Neural progenitor cell (in vitro differentiated cells): ENCODE measurements around the gene NXT1. TPM values are rescaled to one million over a fixed set of nuclear protein-coding genes. Genes with fewer than 3 reads are reported as not detected.

ENCODE experiments used
- DNase-seq: peaks from one replicate; pipeline ENCODE4 v3.0.0-alpha.2; 2016; ENCODE audit warnings: low spot score
- H2AFZ ChIP-seq: fragments of 200-600 bp; sonication (generic); replicated peaks from 2 replicates; pipeline ENCODE4 v1.6.1; 2016; ENCODE audit warnings: antibody characterized with exemption
- H3F3A ChIP-seq: fragments of 200-600 bp; sonication (generic); 2 replicates; pipeline ENCODE4 v1.6.1; 2016; ENCODE audit warnings: antibody characterized with exemption, low read depth
- H3K27ac ChIP-seq: fragments of 200-600 bp; sonication (generic); 2 replicates; pipeline ENCODE4 v1.5.1; 2016; ENCODE audit warnings: mild to moderate bottlenecking
- H3K27me3 ChIP-seq: fragments of 200-600 bp; sonication (generic); 2 replicates; pipeline ENCODE4 v1.6.1; 2016; ENCODE audit warnings: mild to moderate bottlenecking, moderate library complexity
- H3K36me3 ChIP-seq: fragments of 200-600 bp; sonication (generic); 2 replicates; pipeline ENCODE4 v1.5.1; 2016
- H3K4me1 ChIP-seq: fragments of 200-600 bp; sonication (generic); 2 replicates; pipeline ENCODE4 v1.6.1; 2016; ENCODE audit warnings: mixed run types
- H3K4me2 ChIP-seq: fragments of 200-600 bp; sonication (generic); 2 replicates; pipeline ENCODE4 v1.6.1; 2016
- H3K4me3 ChIP-seq: fragments of 200-600 bp; sonication (generic); 2 replicates; pipeline ENCODE4 v1.5.1; 2016
- H3K79me2 ChIP-seq: fragments of 200-600 bp; sonication (generic); 2 replicates; pipeline ENCODE4 v1.6.1; 2016; ENCODE audit warnings: low read depth
- H3K9ac ChIP-seq: fragments of 200-600 bp; sonication (generic); 2 replicates; pipeline ENCODE4 v1.6.1; 2016
- H3K9me3 ChIP-seq: fragments of 200-600 bp; sonication (generic); 2 replicates; pipeline ENCODE4 v1.5.1; 2016; ENCODE audit warnings: low read depth
- H4K20me1 ChIP-seq: fragments of 200-600 bp; sonication (generic); 2 replicates; pipeline ENCODE4 v1.6.1; 2016; ENCODE audit warnings: low read depth
- H3K27ac Mint-ChIP-seq: 3 replicates; pipeline ENCODE4 v1.8.0; 2021; ENCODE audit warnings: mixed read lengths
- H3K27me3 Mint-ChIP-seq: 2 replicates; pipeline ENCODE4 v1.8.0; 2022; ENCODE audit warnings: low read depth, mild to moderate bottlenecking, inconsistent platforms, moderate library complexity, mixed read lengths; ENCODE audit not compliant: insufficient read depth
- H3K36me3 Mint-ChIP-seq: 3 replicates; pipeline ENCODE4 v1.8.0; 2021; ENCODE audit warnings: mixed read lengths
- H3K4me1 Mint-ChIP-seq: 3 replicates; pipeline ENCODE4 v1.8.0; 2021; ENCODE audit warnings: mixed read lengths
- H3K4me3 Mint-ChIP-seq: 3 replicates; pipeline ENCODE4 v1.8.0; 2021; ENCODE audit warnings: mild to moderate bottlenecking, moderate library complexity, mixed read lengths
- H3K9me3 Mint-ChIP-seq: 3 replicates; pipeline ENCODE4 v1.8.0; 2020; ENCODE audit warnings: mixed read lengths
- EZH2 ChIP-seq: fragments of 200-600 bp; sonication (generic); IDR thresholded peaks from 2 replicates; pipeline ENCODE4 v1.6.1; 2017; ENCODE audit warnings: antibody characterized with exemption, mild to moderate bottlenecking, moderate library complexity
- EZH2phosphoT487 ChIP-seq: fragments of 200-600 bp; sonication (generic); IDR thresholded peaks from 2 replicates; pipeline ENCODE4 v1.6.1; 2017; ENCODE audit warnings: antibody characterized with exemption
- total RNA-seq: library from RNA; depleted of rRNA; stranded (reverse); fragments of >200 nt; gene quantifications from 2 replicates; pipeline ENCODE4 v1.2.3, GENCODE V29; 2015; ENCODE audit warnings: low replicate concordance
- TF ChIP-seq, protein P1 (sequence below): fragments of 200-600 bp; sonication (generic); IDR thresholded peaks from 2 replicates; pipeline ENCODE4 v1.5.1; 2017; ENCODE audit warnings: antibody characterized with exemption, mild to moderate bottlenecking

NXT1 gene
- total RNA-seq, 1 donor from 2014 or later, result 14.6 TPM

DNA sequence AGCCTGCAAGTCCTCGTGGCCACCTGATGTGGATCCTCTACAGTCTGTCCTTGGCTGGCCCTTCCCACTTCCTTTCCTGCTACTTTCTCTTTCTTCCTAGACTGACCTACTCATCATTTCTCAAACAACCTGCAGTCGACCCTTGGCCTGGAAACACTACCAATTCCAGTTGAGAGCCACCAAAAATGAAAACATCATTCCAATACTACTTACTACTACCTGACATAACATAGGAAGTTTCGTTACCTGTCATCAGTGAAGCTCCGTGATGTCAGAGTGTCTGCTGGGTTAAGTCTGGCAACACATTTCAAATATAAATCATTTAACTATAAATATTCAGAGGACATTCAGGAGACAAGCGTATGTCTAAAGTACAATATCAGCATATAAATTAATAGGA, 25.2 kb downstream of the NXT1 start:
- Histone ChIP-seq H3K36me3 (peaks cover 20% of the 10 kb centered on the region), H3F3A (no peaks in the 10 kb centered on the region), H3K9me3 (no peaks in the 10 kb centered on the region), H3K27ac (no peak overlapping the region), H3K27me3 (no peaks in the 10 kb centered on the region), H3K4me1 (no peaks in the 10 kb centered on the region), H2AFZ (no peak overlapping the region), H3K4me2 (no peak overlapping the region), H4K20me1 (peaks cover 11% of the 10 kb centered on the region), H3K79me2 (no peaks in the 10 kb centered on the region), H3K4me3 (no peak overlapping the region), H3K9ac (no peak overlapping the region)
- H3K9me3 Mint-ChIP-seq, result peaks cover 3% of the 10 kb centered on the region
- H3K36me3 Mint-ChIP-seq, result peaks cover 45% of the 10 kb centered on the region
- peaks cover 6% of the 10 kb centered on the region for H3K4me1 Mint-ChIP-seq
- no peaks in the 10 kb centered on the region for H3K27me3 Mint-ChIP-seq
- DNase-seq, result no peak
- no peak overlapping the region for H3K27ac Mint-ChIP-seq
- TF ChIP-seq EZH2phosphoT487 (no peak), EZH2 (no peak)
- TF ChIP-seq, protein P1, sequence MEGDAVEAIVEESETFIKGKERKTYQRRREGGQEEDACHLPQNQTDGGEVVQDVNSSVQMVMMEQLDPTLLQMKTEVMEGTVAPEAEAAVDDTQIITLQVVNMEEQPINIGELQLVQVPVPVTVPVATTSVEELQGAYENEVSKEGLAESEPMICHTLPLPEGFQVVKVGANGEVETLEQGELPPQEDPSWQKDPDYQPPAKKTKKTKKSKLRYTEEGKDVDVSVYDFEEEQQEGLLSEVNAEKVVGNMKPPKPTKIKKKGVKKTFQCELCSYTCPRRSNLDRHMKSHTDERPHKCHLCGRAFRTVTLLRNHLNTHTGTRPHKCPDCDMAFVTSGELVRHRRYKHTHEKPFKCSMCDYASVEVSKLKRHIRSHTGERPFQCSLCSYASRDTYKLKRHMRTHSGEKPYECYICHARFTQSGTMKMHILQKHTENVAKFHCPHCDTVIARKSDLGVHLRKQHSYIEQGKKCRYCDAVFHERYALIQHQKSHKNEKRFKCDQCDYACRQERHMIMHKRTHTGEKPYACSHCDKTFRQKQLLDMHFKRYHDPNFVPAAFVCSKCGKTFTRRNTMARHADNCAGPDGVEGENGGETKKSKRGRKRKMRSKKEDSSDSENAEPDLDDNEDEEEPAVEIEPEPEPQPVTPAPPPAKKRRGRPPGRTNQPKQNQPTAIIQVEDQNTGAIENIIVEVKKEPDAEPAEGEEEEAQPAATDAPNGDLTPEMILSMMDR, result no peak
- no peak overlapping the region for H3K4me3 Mint-ChIP-seq

DNA sequence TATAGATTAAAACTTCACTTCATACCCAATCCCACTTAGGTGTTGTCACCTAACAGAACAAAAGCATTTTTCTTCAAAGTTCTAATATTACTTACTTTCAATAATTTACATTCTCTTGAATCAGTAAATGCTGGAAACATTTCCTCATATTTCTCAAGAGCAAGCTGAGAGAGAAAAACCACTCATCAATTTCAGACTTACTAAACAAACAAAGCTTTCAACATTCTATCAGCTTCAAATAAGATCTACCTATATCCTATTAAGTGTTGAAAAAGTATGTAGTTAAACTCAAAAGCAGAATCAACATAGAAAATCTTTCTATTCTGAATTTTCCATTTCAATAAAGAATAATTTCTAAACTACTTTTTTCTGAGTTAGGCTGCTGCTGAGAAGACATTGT, 29.2 kb downstream of the NXT1 start:
- H3K4me3 Mint-ChIP-seq, result no peak overlapping the region
- Histone ChIP-seq H3K4me3 (no peak overlapping the region), H2AFZ (no peak overlapping the region), H3K4me2 (no peak overlapping the region), H3K36me3 (peaks cover 13% of the 10 kb centered on the region), H3K79me2 (no peaks in the 10 kb centered on the region), H3K9ac (no peak overlapping the region), H3F3A (no peaks in the 10 kb centered on the region), H3K27ac (no peak overlapping the region), H3K4me1 (peaks cover 6% of the 10 kb centered on the region), H3K27me3 (no peaks in the 10 kb centered on the region), H4K20me1 (peaks cover 9% of the 10 kb centered on the region), H3K9me3 (no peaks in the 10 kb centered on the region)
- TF ChIP-seq EZH2, result no peak
- no peak for TF ChIP-seq EZH2phosphoT487
- TF ChIP-seq, protein P1, result no peak
- H3K27me3 Mint-ChIP-seq, result no peaks in the 10 kb centered on the region
- peaks cover 5% of the 10 kb centered on the region for H3K9me3 Mint-ChIP-seq
- H3K36me3 Mint-ChIP-seq, result peaks cover 54% of the 10 kb centered on the region
- DNase-seq, result no peak
- no peaks in the 10 kb centered on the region for H3K4me1 Mint-ChIP-seq
- H3K27ac Mint-ChIP-seq, result no peak overlapping the region

DNA sequence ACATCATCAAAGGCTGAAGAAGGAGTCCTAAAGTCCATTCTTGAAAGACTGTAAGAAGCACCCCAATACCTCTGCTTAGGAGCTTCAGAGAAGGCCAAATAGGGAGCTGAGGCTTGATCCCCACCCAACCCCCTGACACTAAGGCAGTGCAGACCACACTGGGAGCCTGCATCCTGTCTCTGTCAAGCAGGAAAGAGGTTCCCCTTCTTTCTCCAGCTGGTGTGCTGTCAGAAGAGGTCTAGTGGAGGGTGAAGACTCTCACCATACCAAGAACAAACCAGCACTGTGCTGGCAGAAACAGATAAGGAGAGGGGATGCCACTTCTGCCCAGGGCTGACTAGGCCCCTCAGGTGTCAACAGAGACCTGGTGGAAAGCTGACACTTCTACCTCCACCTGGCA, 31.3 kb downstream of the NXT1 start:
- Mint-ChIP-seq H3K27me3 (no peaks in the 10 kb centered on the region), H3K4me3 (no peak overlapping the region), H3K36me3 (peaks cover 51% of the 10 kb centered on the region), H3K4me1 (no peaks in the 10 kb centered on the region), H3K9me3 (peaks cover 3% of the 10 kb centered on the region), H3K27ac (no peak overlapping the region)
- Histone ChIP-seq H4K20me1 (peaks cover 9% of the 10 kb centered on the region), H3K27me3 (no peaks in the 10 kb centered on the region), H3K79me2 (peaks cover 9% of the 10 kb centered on the region), H3K27ac (no peak overlapping the region), H3K4me2 (no peak overlapping the region), H3K4me1 (peaks cover 6% of the 10 kb centered on the region), H3K9me3 (no peaks in the 10 kb centered on the region), H2AFZ (no peak overlapping the region), H3K4me3 (no peak overlapping the region), H3K36me3 (peaks cover 13% of the 10 kb centered on the region), H3K9ac (no peak overlapping the region), H3F3A (no peaks in the 10 kb centered on the region)
- TF ChIP-seq EZH2, result no peak
- no peak for DNase-seq

DNA sequence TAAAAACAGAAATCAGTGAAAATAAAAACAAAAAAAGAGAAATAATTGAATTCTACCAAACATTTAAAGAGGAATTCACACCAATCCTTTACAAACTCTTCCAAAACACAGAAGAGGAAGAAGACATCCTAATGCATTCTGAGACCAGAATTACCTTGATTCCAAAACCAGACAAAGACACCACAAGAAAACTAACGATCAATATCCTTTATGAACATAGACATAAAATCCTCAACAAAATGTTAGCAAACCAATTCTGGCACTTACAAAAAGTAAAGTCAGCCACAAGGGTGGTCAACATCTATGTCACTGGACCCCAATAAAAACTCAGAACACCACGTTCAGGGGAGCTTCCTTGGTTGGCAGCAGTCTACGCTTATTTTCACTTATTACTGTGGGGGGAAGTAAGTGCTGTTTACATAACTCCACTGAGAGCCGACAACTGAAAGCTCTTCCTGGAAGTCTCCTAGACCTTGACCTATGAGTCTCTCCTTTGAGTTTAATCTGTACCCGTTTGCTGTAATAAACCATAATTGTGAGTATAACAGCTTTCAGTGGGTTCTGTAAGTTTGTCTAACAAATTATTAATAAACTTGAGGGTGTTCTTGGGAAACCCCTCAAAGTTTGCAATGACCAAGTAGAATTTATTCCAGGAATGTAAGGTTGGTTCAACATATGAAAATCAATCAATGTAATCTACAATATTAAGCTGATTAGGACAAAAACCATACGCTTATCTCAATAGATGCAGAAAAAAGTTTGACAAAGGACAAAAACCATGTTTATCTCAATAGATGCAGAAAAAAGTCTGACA, 35.9 kb downstream of the NXT1 start:
- no peak for DNase-seq
- peaks cover 9% of the 10 kb centered on the region for H3K36me3 ChIP-seq
- H2AFZ ChIP-seq, result no peak overlapping the region
- H3K4me2 ChIP-seq, result no peak overlapping the region
- H3K4me3 Mint-ChIP-seq, result no peak overlapping the region
- no peaks in the 10 kb centered on the region for H3K27me3 ChIP-seq
- no peaks in the 10 kb centered on the region for H3K27me3 Mint-ChIP-seq
- no peak for TF ChIP-seq EZH2
- TF ChIP-seq, protein P1, result no peak
- no peak for TF ChIP-seq EZH2phosphoT487
- peaks cover 64% of the 10 kb centered on the region for H3K36me3 Mint-ChIP-seq
- peaks cover 15% of the 10 kb centered on the region for H4K20me1 ChIP-seq
- H3K4me1 Mint-ChIP-seq, result no peaks in the 10 kb centered on the region
- H3K27ac ChIP-seq, result no peak overlapping the region
- H3K9me3 Mint-ChIP-seq, result peaks cover 3% of the 10 kb centered on the region
- peaks cover 3% of the 10 kb centered on the region for H3F3A ChIP-seq
- H3K79me2 ChIP-seq, result peaks cover 25% of the 10 kb centered on the region
- no peaks in the 10 kb centered on the region for H3K9me3 ChIP-seq
- H3K27ac Mint-ChIP-seq, result no peak overlapping the region
- no peak overlapping the region for H3K4me3 ChIP-seq
- peaks cover 9% of the 10 kb centered on the region for H3K4me1 ChIP-seq
- H3K9ac ChIP-seq, result no peak overlapping the region
